SK-N-SH (cell line): ENCODE results near the gene RGS10. TPM values are rescaled to one million over a fixed set of nuclear protein-coding genes. Genes with fewer than 3 reads are reported as not detected.

Source experiments
- CTCF ChIA-PET: fragments of 300-600, 350-600 bp; formaldehyde crosslinking; extraction: SDS; loops from one replicate; lab custom pipeline; 2021; lab: Yijun Ruan, JAX
- POLR2A ChIA-PET: fragments of 350-600 bp; sonication (Branson Sonifier 250); formaldehyde crosslinking; extraction: SDS; loops from one replicate; lab custom pipeline; 2020; ENCODE audit warnings: antibody characterized with exemption, inconsistent platforms; lab: Yijun Ruan, JAX
- DNase-seq: peaks from one replicate; pipeline ENCODE4 v3.0.0; 2012
- H2AFZ ChIP-seq: fragments of 200-600 bp; sonication (generic); 2 replicates; pipeline ENCODE4 v1.8.1; 2016; ENCODE audit warnings: antibody characterized with exemption, mild to moderate bottlenecking, low read depth
- H3F3A ChIP-seq: fragments of 200-600 bp; sonication (generic); replicated peaks from 2 replicates; pipeline ENCODE3; 2016; ENCODE audit warnings: antibody characterized with exemption, mild to moderate bottlenecking; ENCODE audit not compliant: insufficient read depth
- H3K27ac ChIP-seq, 2 experiments: fragments of 200-500 bp in 1 of 2; fragments of 200-600 bp in 1 of 2; sonication (Bioruptor generic) in 1 of 2; sonication (generic), shearing (Covaris generic) in 1 of 2; 2 replicates each; pipeline versions ENCODE4 v1.5.1 to v1.6.1; 2014 to 2016; ENCODE audit warnings: low read depth in 2 of 2, inconsistent platforms in 1 of 2, low read length in 1 of 2, mild to moderate bottlenecking in 1 of 2, mixed read lengths in 1 of 2
- H3K27me3 ChIP-seq: fragments of 200-600 bp; sonication (generic), shearing (Covaris generic); 2 replicates; pipeline ENCODE4 v1.6.1; 2016; ENCODE audit warnings: mixed run types; ENCODE audit not compliant: insufficient read depth
- H3K36me3 ChIP-seq, 2 experiments: fragments of 200-500 bp in 1 of 2; fragments of 200-600 bp in 1 of 2; sonication (Bioruptor generic) in 1 of 2; sonication (generic) in 1 of 2; replicated peaks in 1 of 2; 2 replicates each; pipeline versions ENCODE3 to v1.5.1; 2014 to 2016; ENCODE audit warnings: low read length in 1 of 2, mild to moderate bottlenecking in 1 of 2; ENCODE audit not compliant: insufficient read depth in 2 of 2, control insufficient read depth in 1 of 2
- H3K4me1 ChIP-seq, 2 experiments: fragments of 200-500 bp in 1 of 2; fragments of 200-600 bp in 1 of 2; sonication (Bioruptor generic) in 1 of 2; sonication (generic), shearing (Covaris generic) in 1 of 2; 2 replicates each; pipeline versions ENCODE4 v1.5.1 to v1.6.1; 2014 to 2016; ENCODE audit warnings: low read depth in 1 of 2, low read length in 1 of 2, mixed run types in 1 of 2; ENCODE audit not compliant: insufficient read depth in 2 of 2, control insufficient read depth in 1 of 2
- H3K4me2 ChIP-seq: fragments of 200-600 bp; sonication (generic), shearing (Covaris generic); 2 replicates; pipeline ENCODE4 v1.6.1; 2017; ENCODE audit warnings: mixed run types
- H3K4me3 ChIP-seq, 2 experiments: fragments of 200-500 bp in 1 of 2; fragments of 200-600 bp in 1 of 2; sonication (Bioruptor generic) in 1 of 2; sonication (generic), shearing (Covaris generic) in 1 of 2; 2 replicates each; pipeline versions ENCODE4 v1.5.1 to v1.8.1; 2014 to 2016; ENCODE audit warnings: low read depth in 2 of 2, inconsistent platforms in 1 of 2, low read length in 1 of 2, mild to moderate bottlenecking in 1 of 2, mixed read lengths in 1 of 2, moderate library complexity in 1 of 2
- H3K79me2 ChIP-seq: fragments of 200-600 bp; sonication (generic); 2 replicates; pipeline ENCODE4 v1.8.1; 2017; ENCODE audit warnings: mild to moderate bottlenecking; ENCODE audit not compliant: insufficient read depth
- H3K9ac ChIP-seq: fragments of 200-600 bp; sonication (generic); 2 replicates; pipeline ENCODE4 v1.6.1; 2017; ENCODE audit warnings: mixed run types
- H3K9me2 ChIP-seq: fragments of 200-600 bp; sonication (generic); 2 replicates; pipeline ENCODE4 v1.6.1; 2017; ENCODE audit warnings: mixed run types
- H3K9me3 ChIP-seq: fragments of 200-600 bp; sonication (generic); 2 replicates; pipeline ENCODE4 v1.6.1; 2017; ENCODE audit warnings: mixed run types, mild to moderate bottlenecking, moderate library complexity
- H4K20me1 ChIP-seq: fragments of 200-600 bp; sonication (generic); 2 replicates; pipeline ENCODE4 v1.6.1; 2017; ENCODE audit warnings: mild to moderate bottlenecking, mixed run types; ENCODE audit not compliant: insufficient read depth
- CHD2 ChIP-seq: fragments of 150-350 bp; IDR thresholded peaks from 2 replicates; pipeline ENCODE4 v1.6.1; 2018; ENCODE audit warnings: low read length; ENCODE audit not compliant: partially characterized antibody
- EP300 ChIP-seq, 2 experiments: IDR thresholded peaks; 2 replicates each; pipeline versions ENCODE4 v1.4.0 to v1.6.1; 2012; ENCODE audit warnings: borderline replicate concordance in 1 of 2, low read depth in 1 of 2, low read length in 1 of 2
- FOXJ3 ChIP-seq: sonication (generic); formaldehyde crosslinking; IDR thresholded peaks from 2 replicates; pipeline ENCODE4 v1.5.1; 2020; ENCODE audit warnings: mild to moderate bottlenecking, missing genetic modification reagents
- FOXM1 ChIP-seq: IDR thresholded peaks from 2 replicates; pipeline ENCODE4 v1.4.0; 2012; ENCODE audit warnings: low read depth, mild to moderate bottlenecking
- GABPA ChIP-seq: IDR thresholded peaks from 2 replicates; pipeline ENCODE4 v1.4.0; 2012; ENCODE audit warnings: low read depth, mild to moderate bottlenecking
- IRF3 ChIP-seq: fragments of 150-350 bp; IDR thresholded peaks from 2 replicates; pipeline ENCODE4 v1.6.1; 2016; ENCODE audit warnings: mild to moderate bottlenecking, low read depth, low read length
- MXI1 ChIP-seq: IDR thresholded peaks from 2 replicates; pipeline ENCODE4 v1.6.1; 2012; ENCODE audit warnings: mild to moderate bottlenecking, low read depth, low read length, improper control_type of control experiment
- POLR2AphosphoS5 ChIP-seq: IDR thresholded peaks from 2 replicates; pipeline ENCODE4 v1.6.1; 2012; ENCODE audit warnings: low read depth, low read length
- RCOR1 ChIP-seq: fragments of 150-350 bp; IDR thresholded peaks from 2 replicates; pipeline ENCODE4 v1.6.1; 2017; ENCODE audit warnings: antibody characterized with exemption, low read length
- RXRA ChIP-seq: IDR thresholded peaks from 2 replicates; pipeline ENCODE4 v1.4.0; 2012; ENCODE audit warnings: low read depth, mild to moderate bottlenecking, borderline replicate concordance
- SMC3 ChIP-seq: IDR thresholded peaks from 2 replicates; pipeline ENCODE4 v1.6.1; 2012; ENCODE audit warnings: low read depth, low read length, improper control_type of control experiment
- TAF1 ChIP-seq: IDR thresholded peaks from 2 replicates; pipeline ENCODE4 v1.6.1; 2012; ENCODE audit warnings: low read depth, mild to moderate bottlenecking, low read length, moderate library complexity, borderline replicate concordance
- TCF12 ChIP-seq: IDR thresholded peaks from 2 replicates; pipeline ENCODE4 v1.4.0; 2012
- USF2 ChIP-seq: fragments of 150-350 bp; IDR thresholded peaks from 2 replicates; pipeline ENCODE4 v1.6.1; 2017; ENCODE audit warnings: antibody characterized with exemption, low read length, low read depth, borderline replicate concordance
- YY1 ChIP-seq: IDR thresholded peaks from 2 replicates; pipeline ENCODE4 v1.4.0; 2012; ENCODE audit warnings: low read depth, mild to moderate bottlenecking
- whole genome bisulfite sequencing: methylation state at CpG from one replicate; pipeline ENCODE4 v1.1.6; 2017; ENCODE audit warnings: low lambda C conversion rate; 5-methylcytosine and 5-hydroxymethylcytosine counted together
- polyA plus RNA-seq, 3 experiments: library from polyadenylated mRNA; depleted of rRNA; stranded (reverse); fragments of >200 nt; gene quantifications; 2 replicates each; pipeline ENCODE4 v1.2.3, GENCODE V29; 2012
- TF ChIP-seq, protein P1 (sequence below): IDR thresholded peaks from 2 replicates; pipeline ENCODE4 v1.4.0; 2012; ENCODE audit warnings: low read depth, borderline replicate concordance
- TF ChIP-seq, protein P2 (sequence below): IDR thresholded peaks from 2 replicates; pipeline ENCODE4 v1.6.1; 2012; ENCODE audit warnings: mild to moderate bottlenecking, low read depth, low read length, moderate library complexity
- TF ChIP-seq, protein P3 (sequence below): fragments of 200-600 bp; sonication (generic); IDR thresholded peaks from 2 replicates; pipeline ENCODE4 v1.6.1; 2017; ENCODE audit warnings: antibody characterized with exemption, mild to moderate bottlenecking, moderate library complexity

The RGS10 gene
- polyA plus RNA-seq, 1 of the 3 experiments (the other 2 are of a cell fraction), result 44.6 TPM

GRCh38 chr10:119555178-119555784 is 12.8 kb upstream of the RGS10 start:
- no peak for DNase-seq
- no peaks in the 10 kb centered on the region for H4K20me1 ChIP-seq
- no peak overlapping the region for H3K4me2 ChIP-seq
- no peak overlapping the region for H3K9ac ChIP-seq
- no peaks in the 10 kb centered on the region for H3K36me3 ChIP-seq
- no peaks in the 10 kb centered on the region for H3K9me3 ChIP-seq
- H3K79me2 ChIP-seq, result no peaks in the 10 kb centered on the region
- no peak overlapping the region for H2AFZ ChIP-seq
- TF ChIP-seq YY1 (no peak), SMC3 (no peak), EP300 (IDR thresholded peaks at IDR 0.05; ENCODE audit: borderline replicate concordance in 1 of 2, low read depth in 1 of 2, low read length in 1 of 2) (no peak), RXRA (no peak), IRF3 (no peak), FOXM1 (no peak), USF2 (no peak), GABPA (no peak), TCF12 (no peak), RCOR1 (no peak), TAF1 (no peak), FOXJ3 (CRISPR knock-in tag) (no peak), CHD2 (no peak)
- TF ChIP-seq, protein P1, sequence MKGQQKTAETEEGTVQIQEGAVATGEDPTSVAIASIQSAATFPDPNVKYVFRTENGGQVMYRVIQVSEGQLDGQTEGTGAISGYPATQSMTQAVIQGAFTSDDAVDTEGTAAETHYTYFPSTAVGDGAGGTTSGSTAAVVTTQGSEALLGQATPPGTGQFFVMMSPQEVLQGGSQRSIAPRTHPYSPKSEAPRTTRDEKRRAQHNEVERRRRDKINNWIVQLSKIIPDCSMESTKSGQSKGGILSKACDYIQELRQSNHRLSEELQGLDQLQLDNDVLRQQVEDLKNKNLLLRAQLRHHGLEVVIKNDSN, result no peak
- H3K9me2 ChIP-seq, result no peaks in the 10 kb centered on the region
- no peak overlapping the region for H3K4me3 ChIP-seq
- H3F3A ChIP-seq, result no peaks in the 10 kb centered on the region
- CTCF ChIA-PET, result interaction anchor here (0.9 to 1.3 kb wide), 2 partner anchors 14 to 53 kb away, joined by 3 read pairs; no protein-coding TSS in a partner anchor
- H3K4me1 ChIP-seq, result no peaks in the 10 kb centered on the region
- no peak overlapping the region for H3K27ac ChIP-seq
- WGBS, result 94% methylated on average over 6 of the region's 6 CpGs
- POLR2A ChIA-PET, result no interaction called here
- H3K27me3 ChIP-seq, result no peaks in the 10 kb centered on the region

DNA sequence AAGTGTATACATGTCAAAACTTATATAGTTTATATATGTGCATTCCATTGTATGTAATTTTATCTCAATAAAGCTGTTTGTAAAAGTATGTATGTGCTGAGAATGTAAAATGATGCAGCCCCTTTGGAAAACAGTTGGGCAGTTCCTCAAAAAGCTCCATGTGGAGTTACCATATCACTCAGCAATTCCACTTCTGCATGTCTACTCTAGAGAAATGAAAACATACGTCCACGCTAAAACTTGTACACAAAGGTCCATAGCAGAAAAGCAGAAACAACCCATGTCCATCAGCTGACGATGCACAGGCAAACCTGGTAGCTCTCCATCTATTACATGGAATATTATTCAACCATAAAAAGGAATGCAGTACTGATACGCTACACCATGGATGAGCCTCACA is 8.3 kb upstream of the RGS10 start:
- CTCF ChIA-PET, result interaction anchor here (0.8 to 1.0 kb wide), 2 partner anchors 135 to 344 kb away, joined by 3 read pairs; no protein-coding TSS in a partner anchor
- TF ChIP-seq CHD2 (no peak), USF2 (no peak), RXRA (no peak), POLR2AphosphoS5 (no peak), MXI1 (no peak)
- TF ChIP-seq, protein P2, sequence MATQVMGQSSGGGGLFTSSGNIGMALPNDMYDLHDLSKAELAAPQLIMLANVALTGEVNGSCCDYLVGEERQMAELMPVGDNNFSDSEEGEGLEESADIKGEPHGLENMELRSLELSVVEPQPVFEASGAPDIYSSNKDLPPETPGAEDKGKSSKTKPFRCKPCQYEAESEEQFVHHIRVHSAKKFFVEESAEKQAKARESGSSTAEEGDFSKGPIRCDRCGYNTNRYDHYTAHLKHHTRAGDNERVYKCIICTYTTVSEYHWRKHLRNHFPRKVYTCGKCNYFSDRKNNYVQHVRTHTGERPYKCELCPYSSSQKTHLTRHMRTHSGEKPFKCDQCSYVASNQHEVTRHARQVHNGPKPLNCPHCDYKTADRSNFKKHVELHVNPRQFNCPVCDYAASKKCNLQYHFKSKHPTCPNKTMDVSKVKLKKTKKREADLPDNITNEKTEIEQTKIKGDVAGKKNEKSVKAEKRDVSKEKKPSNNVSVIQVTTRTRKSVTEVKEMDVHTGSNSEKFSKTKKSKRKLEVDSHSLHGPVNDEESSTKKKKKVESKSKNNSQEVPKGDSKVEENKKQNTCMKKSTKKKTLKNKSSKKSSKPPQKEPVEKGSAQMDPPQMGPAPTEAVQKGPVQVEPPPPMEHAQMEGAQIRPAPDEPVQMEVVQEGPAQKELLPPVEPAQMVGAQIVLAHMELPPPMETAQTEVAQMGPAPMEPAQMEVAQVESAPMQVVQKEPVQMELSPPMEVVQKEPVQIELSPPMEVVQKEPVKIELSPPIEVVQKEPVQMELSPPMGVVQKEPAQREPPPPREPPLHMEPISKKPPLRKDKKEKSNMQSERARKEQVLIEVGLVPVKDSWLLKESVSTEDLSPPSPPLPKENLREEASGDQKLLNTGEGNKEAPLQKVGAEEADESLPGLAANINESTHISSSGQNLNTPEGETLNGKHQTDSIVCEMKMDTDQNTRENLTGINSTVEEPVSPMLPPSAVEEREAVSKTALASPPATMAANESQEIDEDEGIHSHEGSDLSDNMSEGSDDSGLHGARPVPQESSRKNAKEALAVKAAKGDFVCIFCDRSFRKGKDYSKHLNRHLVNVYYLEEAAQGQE, result no peak
- TF ChIP-seq, protein P3, sequence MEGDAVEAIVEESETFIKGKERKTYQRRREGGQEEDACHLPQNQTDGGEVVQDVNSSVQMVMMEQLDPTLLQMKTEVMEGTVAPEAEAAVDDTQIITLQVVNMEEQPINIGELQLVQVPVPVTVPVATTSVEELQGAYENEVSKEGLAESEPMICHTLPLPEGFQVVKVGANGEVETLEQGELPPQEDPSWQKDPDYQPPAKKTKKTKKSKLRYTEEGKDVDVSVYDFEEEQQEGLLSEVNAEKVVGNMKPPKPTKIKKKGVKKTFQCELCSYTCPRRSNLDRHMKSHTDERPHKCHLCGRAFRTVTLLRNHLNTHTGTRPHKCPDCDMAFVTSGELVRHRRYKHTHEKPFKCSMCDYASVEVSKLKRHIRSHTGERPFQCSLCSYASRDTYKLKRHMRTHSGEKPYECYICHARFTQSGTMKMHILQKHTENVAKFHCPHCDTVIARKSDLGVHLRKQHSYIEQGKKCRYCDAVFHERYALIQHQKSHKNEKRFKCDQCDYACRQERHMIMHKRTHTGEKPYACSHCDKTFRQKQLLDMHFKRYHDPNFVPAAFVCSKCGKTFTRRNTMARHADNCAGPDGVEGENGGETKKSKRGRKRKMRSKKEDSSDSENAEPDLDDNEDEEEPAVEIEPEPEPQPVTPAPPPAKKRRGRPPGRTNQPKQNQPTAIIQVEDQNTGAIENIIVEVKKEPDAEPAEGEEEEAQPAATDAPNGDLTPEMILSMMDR, result no peak

More for the DNA sequence above, 8.3 kb upstream of the RGS10 start:
- Histone ChIP-seq H4K20me1 (no peaks in the 10 kb centered on the region), H3K9me3 (no peaks in the 10 kb centered on the region), H3K27ac (no peak overlapping the region), H3K4me2 (no peak overlapping the region), H3F3A (no peaks in the 10 kb centered on the region), H3K36me3 (no peaks in the 10 kb centered on the region), H3K79me2 (no peaks in the 10 kb centered on the region), H3K9ac (no peak overlapping the region), H3K9me2 (no peaks in the 10 kb centered on the region), H3K4me3 (no peak overlapping the region), H3K27me3 (no peaks in the 10 kb centered on the region; the same call in 1 of the 2 replicates), H2AFZ (no peak overlapping the region), H3K4me1 (peaks cover 0 to 3% of the 10 kb centered on the region in 2 experiments; a peak in 2 of 4 replicates)
- no peak for DNase-seq
- WGBS, result 86% methylated on average over 4 of the region's 4 CpGs
- POLR2A ChIA-PET, result no interaction called here
